Body of pancreas (tissue), 4 donors: ENCODE results near the gene IDNK. TPM values are rescaled to one million over a fixed set of nuclear protein-coding genes. Genes with fewer than 3 reads are reported as not detected.

Source experiments
- ATAC-seq: fragments of 150-250 bp; one replicate; pipeline ENCODE4 v1.9.1; 2016
- DNase-seq, 4 donors: peaks; one replicate each; pipeline ENCODE4 v3.0.0-alpha.2; 2019
- H3K27ac ChIP-seq, 4 donors: fragments of 200-600 bp; sonication (generic); 1 replicate in 3 of 4; 2 replicates in 1 of 4; pipeline versions ENCODE4 v1.5.1 to v1.6.1; 2016 to 2019; ENCODE audit warnings: mild to moderate bottlenecking in 1 of 4, mixed read lengths in 1 of 4, moderate library complexity in 1 of 4
- H3K27me3 ChIP-seq, 2 donors: fragments of 200-600 bp; sonication (generic); one replicate each; pipeline ENCODE4 v1.6.0; 2016; ENCODE audit warnings: mild to moderate bottlenecking in 1 of 2
- H3K36me3 ChIP-seq, 2 donors: fragments of 200-600 bp; sonication (generic); replicated peaks in 1 of 2; 2 replicates each; pipeline ENCODE4 v1.5.1; 2016; ENCODE audit warnings: low read depth in 2 of 2; ENCODE audit not compliant: insufficient read depth in 1 of 2
- H3K4me1 ChIP-seq: fragments of 200-600 bp; sonication (generic); one replicate; pipeline ENCODE4 v1.6.0; 2016
- H3K4me3 ChIP-seq, 2 donors: fragments of 200-600 bp; sonication (generic); 1 replicate in 1 of 2; 2 replicates in 1 of 2; pipeline ENCODE4 v1.5.1; 2016 to 2019
- H3K9me3 ChIP-seq, 3 donors: fragments of 200-600 bp; sonication (generic); 1 replicate in 2 of 3; 2 replicates in 1 of 3; pipeline ENCODE4 v1.5.1; 2016
- CTCF ChIP-seq, 7 experiments: fragments of 450-650 bp in 4 of 7; fragments of 200-600 bp in 3 of 7; sonication (generic) in 3 of 7; IDR thresholded peaks; one replicate each; pipeline ENCODE4 v1.5.1; 2016 to 2019; ENCODE audit warnings: antibody characterized with exemption in 7 of 7
- POLR2A ChIP-seq, 3 donors: fragments of 450-650 bp; IDR thresholded peaks; one replicate each; pipeline ENCODE4 v1.6.1; 2016; ENCODE audit warnings: antibody characterized with exemption in 3 of 3, mild to moderate bottlenecking in 2 of 3
- WGBS, 2 donors: methylation state at CpG; one replicate each; pipeline ENCODE4 v1.1.5; 2017; 5-methylcytosine and 5-hydroxymethylcytosine counted together
- intact Hi-C: fragments of 100-400 bp; cut with DNase I; formaldehyde crosslinking; loops from one replicate; pipeline ENCODE4 v1.15.1; 2023
- total RNA-seq, 2 donors: library from RNA; depleted of rRNA; stranded (reverse); fragments of >200 nt; gene quantifications; one replicate each; pipeline ENCODE4 v1.1.0, GENCODE V29; 2016

Gene IDNK
- total RNA-seq, 2 donors from 2014 or later = 2.3 to 3.9 TPM

GRCh38 chr9:83584995-83585394 lies 37.9 kb upstream of the IDNK start:
- intact Hi-C loops = no loop called here
- Histone ChIP-seq H3K27me3 (no peaks in the 10 kb centered on the region), H3K27ac (no peak overlapping the region), H3K36me3 (no peaks in the 10 kb centered on the region), H3K4me1 (no peaks in the 10 kb centered on the region), H3K4me3 (no peak overlapping the region), H3K9me3 (no peaks in the 10 kb centered on the region)
- ATAC-seq (no peak), DNase-seq (no peak)
- TF ChIP-seq POLR2A (IDR thresholded peaks at IDR 0.05) = no peak
- no peak for TF ChIP-seq CTCF (IDR thresholded peaks at IDR 0.05)
- 89 to 97% methylated on average over 3 to 4 of the region's 4 CpGs for WGBS, 2 donors

- TF ChIP-seq CTCF (IDR thresholded peaks at IDR 0.05) (no peak), POLR2A (IDR thresholded peaks at IDR 0.05) (no peak)
- no peak for ATAC-seq
- Histone ChIP-seq H3K27me3 (no peaks in the 10 kb centered on the region), H3K27ac (no peak overlapping the region), H3K36me3 (no peaks in the 10 kb centered on the region), H3K4me1 (no peaks in the 10 kb centered on the region), H3K4me3 (no peak overlapping the region), H3K9me3 (no peaks in the 10 kb centered on the region)
- intact Hi-C loops = no loop called here
- 76 to 92% methylated on average over 1 of the region's 1 CpG for WGBS, 2 donors
- no peak for DNase-seq
Measured at GRCh38 chr9:83588256-83588655, 34.7 kb upstream of the IDNK start.

- Histone ChIP-seq H3K4me3 (no peak overlapping the region), H3K36me3 (no peaks in the 10 kb centered on the region), H3K27me3 (no peaks in the 10 kb centered on the region), H3K9me3 (no peaks in the 10 kb centered on the region), H3K4me1 (no peaks in the 10 kb centered on the region), H3K27ac (no peak overlapping the region)
- no peak for ATAC-seq
- TF ChIP-seq POLR2A (IDR thresholded peaks at IDR 0.05) (no peak), CTCF (IDR thresholded peaks at IDR 0.05) (peak; percentile 22 to 57 (median 50))
- 36 to 59% methylated on average over 2 to 5 of the region's 5 CpGs for WGBS, 2 donors
- DNase-seq = peak; percentile 32 to 55 (median 43)
- intact Hi-C loops = no loop called here
Measured at GRCh38 chr9:83596899-83597504, 25.9 kb upstream of the IDNK start.

- H3K27me3 ChIP-seq = no peaks in the 10 kb centered on the region
- WGBS, 2 donors = 60 to 86% methylated on average over 1 of the region's 1 CpG
- no peaks in the 10 kb centered on the region for H3K4me1 ChIP-seq
- ATAC-seq (no peak), DNase-seq (peak in 1 of 4 donors; percentile 7)
- TF ChIP-seq POLR2A (IDR thresholded peaks at IDR 0.05) (no peak), CTCF (IDR thresholded peaks at IDR 0.05) (no peak)
- intact Hi-C loops = no loop called here
- no peak overlapping the region for H3K27ac ChIP-seq
- H3K4me3 ChIP-seq = no peak overlapping the region
- H3K9me3 ChIP-seq = no peaks in the 10 kb centered on the region
- H3K36me3 ChIP-seq = no peaks in the 10 kb centered on the region
Measured at GRCh38 chr9:83598487-83598886, 24.5 kb upstream of the IDNK start.

GRCh38 chr9:83599071-83599470 lies 23.9 kb upstream of the IDNK start:
- H3K27ac ChIP-seq = no peak overlapping the region
- ATAC-seq (no peak), DNase-seq (no peak)
- no peaks in the 10 kb centered on the region for H3K4me1 ChIP-seq
- no peaks in the 10 kb centered on the region for H3K36me3 ChIP-seq
- H3K4me3 ChIP-seq = no peak overlapping the region
- WGBS, 2 donors = 75 to 80% methylated on average over 4 of the region's 4 CpGs
- H3K9me3 ChIP-seq = no peaks in the 10 kb centered on the region
- H3K27me3 ChIP-seq = no peaks in the 10 kb centered on the region
- TF ChIP-seq POLR2A (IDR thresholded peaks at IDR 0.05) = no peak
- no peak for TF ChIP-seq CTCF (IDR thresholded peaks at IDR 0.05)
- intact Hi-C loops = no loop called here
